CD14-positive monocyte (primary cell): ENCODE measurements around the gene RNF43. TPM values are rescaled to one million over a fixed set of nuclear protein-coding genes. Genes with fewer than 3 reads are reported as not detected.

ENCODE experiments used
- DNase-seq, 3 donors: peaks; one replicate each; pipeline ENCODE4 v3.0.0-alpha.2; 2011 to 2022
- H2AFZ ChIP-seq: 2 replicates; pipeline ENCODE4 v1.6.0; 2012; ENCODE audit warnings: mild to moderate bottlenecking, low read depth, low read length, inconsistent platforms; ENCODE audit not compliant: insufficient read depth, poor library complexity, severe bottlenecking
- H3K27ac ChIP-seq, 2 donors: 1 replicate in 1 of 2; 2 replicates in 1 of 2; pipeline ENCODE4 v1.5.1; 2012 to 2013; ENCODE audit warnings: low read length in 2 of 2, control low read depth in 1 of 2, inconsistent platforms in 1 of 2, low read depth in 1 of 2, mild to moderate bottlenecking in 1 of 2
- H3K27me3 ChIP-seq, 2 donors: one replicate each; pipeline versions ENCODE4 v1.6.0 to v1.6.1; 2011 to 2013; ENCODE audit warnings: low read length in 2 of 2; ENCODE audit not compliant: control insufficient read depth in 2 of 2, insufficient read depth in 2 of 2
- H3K36me3 ChIP-seq, 2 donors: replicated peaks in 1 of 2; 1 replicate in 1 of 2; 2 replicates in 1 of 2; pipeline versions ENCODE4 v1.5.1 to v1.6.1; 2012 to 2013; ENCODE audit warnings: low read length in 2 of 2, control low read depth in 1 of 2, inconsistent platforms in 1 of 2, mild to moderate bottlenecking in 1 of 2; ENCODE audit not compliant: insufficient read depth in 2 of 2, control insufficient read depth in 1 of 2
- H3K4me1 ChIP-seq, 2 donors: 1 replicate in 1 of 2; 2 replicates in 1 of 2; pipeline versions ENCODE4 v1.5.1 to v1.6.1; 2012 to 2013; ENCODE audit warnings: low read length in 2 of 2, control low read depth in 1 of 2, inconsistent platforms in 1 of 2, mild to moderate bottlenecking in 1 of 2, moderate library complexity in 1 of 2; ENCODE audit not compliant: insufficient read depth in 2 of 2, control insufficient read depth in 1 of 2
- H3K4me2 ChIP-seq: replicated peaks from 2 replicates; pipeline ENCODE3; 2012; ENCODE audit warnings: low read length, moderate library complexity, mild to moderate bottlenecking; ENCODE audit not compliant: poor library complexity, severe bottlenecking; ENCODE audit errors: extremely low read depth
- H3K4me3 ChIP-seq, 3 experiments: fragments of 200-600 bp in 1 of 3; sonication (generic) in 1 of 3; replicated peaks in 1 of 3; 1 replicate in 2 of 3; 2 replicates in 1 of 3; pipeline ENCODE4 v1.5.1; 2011 to 2013; ENCODE audit warnings: low read length in 3 of 3, mild to moderate bottlenecking in 3 of 3, control low read depth in 2 of 3, low read depth in 2 of 3, inconsistent platforms in 1 of 3, moderate library complexity in 1 of 3
- H3K79me2 ChIP-seq: 2 replicates; pipeline ENCODE4 v1.6.0; 2012; ENCODE audit warnings: mild to moderate bottlenecking, control low read depth, inconsistent platforms, low read length, moderate library complexity; ENCODE audit not compliant: insufficient read depth
- H3K9ac ChIP-seq: 2 replicates; pipeline ENCODE4 v1.6.0; 2017; ENCODE audit warnings: low read length, mild to moderate bottlenecking; ENCODE audit not compliant: insufficient read depth, poor library complexity, severe bottlenecking
- H3K9me3 ChIP-seq, 2 donors: replicated peaks in 1 of 2; 1 replicate in 1 of 2; 2 replicates in 1 of 2; pipeline versions ENCODE4 v1.5.1 to v1.6.1; 2012 to 2013; ENCODE audit warnings: low read length in 2 of 2, control low read depth in 1 of 2; ENCODE audit not compliant: control insufficient read depth in 1 of 2, insufficient read depth in 1 of 2
- H4K20me1 ChIP-seq: 2 replicates; pipeline ENCODE4 v1.6.0; 2012; ENCODE audit warnings: mild to moderate bottlenecking, low read length, control low read depth, moderate library complexity; ENCODE audit not compliant: insufficient read depth
- H3K27ac Mint-ChIP-seq, 7 donors: one replicate each; pipeline ENCODE4 v1.8.0; 2020; ENCODE audit warnings: mild to moderate bottlenecking in 7 of 7, mixed read lengths in 7 of 7, moderate library complexity in 6 of 7, inconsistent platforms in 2 of 7
- H3K27me3 Mint-ChIP-seq, 3 donors: one replicate each; pipeline ENCODE4 v1.8.0; 2021 to 2022; ENCODE audit warnings: low read depth in 3 of 3, mild to moderate bottlenecking in 3 of 3, mixed read lengths in 3 of 3, moderate library complexity in 3 of 3, inconsistent platforms in 1 of 3
- H3K36me3 Mint-ChIP-seq, 2 donors: one replicate each; pipeline ENCODE4 v1.8.0; 2020; ENCODE audit warnings: mixed read lengths in 2 of 2, inconsistent platforms in 1 of 2, mild to moderate bottlenecking in 1 of 2
- H3K4me1 Mint-ChIP-seq: one replicate; pipeline ENCODE4 v1.8.0; 2020; ENCODE audit warnings: mild to moderate bottlenecking, mixed read lengths
- H3K4me3 Mint-ChIP-seq, 2 donors: one replicate each; pipeline ENCODE4 v1.8.0; 2020; ENCODE audit warnings: mild to moderate bottlenecking in 2 of 2, mixed read lengths in 2 of 2, moderate library complexity in 1 of 2
- H3K9me3 Mint-ChIP-seq, 7 donors: one replicate each; pipeline ENCODE4 v1.8.0; 2020 to 2022; ENCODE audit warnings: mixed read lengths in 7 of 7, mild to moderate bottlenecking in 6 of 7, moderate library complexity in 6 of 7, inconsistent platforms in 2 of 7
- CTCF ChIP-seq: fragments of 200-600 bp; IDR thresholded peaks from one replicate; pipeline ENCODE4 v1.8.0; 2022; ENCODE audit warnings: antibody characterized with exemption, mild to moderate bottlenecking
- WGBS: methylation state at CpG from one replicate; pipeline ENCODE4 v1.1.5; 2013; ENCODE audit warnings: missing lambda C conversion rate; ENCODE audit not compliant: insufficient coverage; 5-methylcytosine and 5-hydroxymethylcytosine counted together
- intact Hi-C, 2 donors: fragments of 100-400 bp; cut with micrococcal nuclease; formaldehyde crosslinking; loops; one replicate each; pipeline versions ENCODE4 v1.15.0 to v1.15.1; 2023
- polyA plus RNA-seq, 3 donors: library from polyadenylated mRNA; depleted of rRNA in 1 of 3; unstranded in 2 of 3; stranded (reverse) in 1 of 3; fragments of 300-500 nt in 2 of 3; fragments of >200 nt in 1 of 3; fragmentation: Illumina TruSeq in 2 of 3; gene quantifications; 1 replicate in 2 of 3; 2 replicates in 1 of 3; pipeline ENCODE4 v1.2.3, GENCODE V29; 2012 to 2021

The RNF43 gene
- polyA plus RNA-seq, 3 donors, result 0.01 to 0.11 TPM; not detected in 1

- no peak overlapping the region for H3K9ac ChIP-seq
Measured at GRCh38 chr17:58382872-58383242, 34.5 kb downstream of the RNF43 start.

GRCh38 chr17:58382108-58382871 lies 35.0 kb downstream of the RNF43 start:
- no peak overlapping the region for H3K27ac ChIP-seq
- no peaks in the 10 kb centered on the region for H3K36me3 Mint-ChIP-seq
- intact Hi-C loops, result no loop called here
- DNase-seq, result no peak
- H3K79me2 ChIP-seq, result no peaks in the 10 kb centered on the region
- H3K36me3 ChIP-seq, result no peaks in the 10 kb centered on the region
- H3K27me3 ChIP-seq, result no peaks in the 10 kb centered on the region
- peak overlapping the region in 1 of 7 donors; percentile 34 for H3K27ac Mint-ChIP-seq
- no peak overlapping the region for H3K9ac ChIP-seq
- H3K4me1 Mint-ChIP-seq, result peaks cover 28% of the 10 kb centered on the region
- peaks cover 0 to 2% (median 0%) of the 10 kb centered on the region in 7 donors for H3K9me3 Mint-ChIP-seq
- no peaks in the 10 kb centered on the region for H3K9me3 ChIP-seq
- H4K20me1 ChIP-seq, result no peaks in the 10 kb centered on the region
- WGBS, result 25% methylated on average over 1 of the region's 4 CpGs
- no peak overlapping the region for H3K4me3 ChIP-seq
- TF ChIP-seq CTCF, result no peak
- H3K4me1 ChIP-seq, result peaks cover 12 to 15% of the 10 kb centered on the region in 2 donors
- peak overlapping the region in 1 of 2 donors; percentile 27 for H3K4me3 Mint-ChIP-seq
- H2AFZ ChIP-seq, result no peak overlapping the region
- no peak overlapping the region for H3K4me2 ChIP-seq
- H3K27me3 Mint-ChIP-seq, result peaks cover 5 to 23% (median 8%) of the 10 kb centered on the region in 3 donors

More at GRCh38 chr17:58382872-58383242, 34.5 kb downstream of the RNF43 start:
- Histone ChIP-seq H3K4me1 (peaks cover 11 to 13% of the 10 kb centered on the region in 2 donors), H3K27ac (no peak overlapping the region), H3K27me3 (no peaks in the 10 kb centered on the region), H3K36me3 (no peaks in the 10 kb centered on the region), H3K4me3 (no peak overlapping the region), H2AFZ (no peak overlapping the region), H3K9me3 (no peaks in the 10 kb centered on the region), H3K4me2 (no peak overlapping the region), H3K79me2 (no peaks in the 10 kb centered on the region), H4K20me1 (no peaks in the 10 kb centered on the region)
- DNase-seq, result no peak
- Mint-ChIP-seq H3K4me1 (peaks cover 27% of the 10 kb centered on the region), H3K9me3 (peaks cover 0 to 3% (median 0%) of the 10 kb centered on the region in 7 donors), H3K4me3 (no peak overlapping the region), H3K27ac (peak overlapping the region in 1 of 7 donors; percentile 34), H3K27me3 (peaks cover 5 to 23% (median 8%) of the 10 kb centered on the region in 3 donors), H3K36me3 (no peaks in the 10 kb centered on the region)
- intact Hi-C loops, result no loop called here
- WGBS, result no CpG with 5 or more reads among the region's 1 CpG
- TF ChIP-seq CTCF, result no peak
